WTC11 (cell line): ENCODE data around the gene SDK2.

Experiments
- CREB1 ChIP-seq: sonication (generic); formaldehyde crosslinking; IDR thresholded peaks from 2 replicates; pipeline ENCODE4 v1.8.0; 2023; ENCODE audit warnings: mild to moderate bottlenecking, missing genetic modification reagents
- FOXK1 ChIP-seq: sonication (generic); formaldehyde crosslinking; IDR thresholded peaks from 2 replicates; pipeline ENCODE4 v1.8.0; 2022; ENCODE audit warnings: mild to moderate bottlenecking, moderate library complexity, missing genetic modification reagents
- TF ChIP-seq, protein P1 (sequence below): sonication (generic); formaldehyde crosslinking; IDR thresholded peaks from 2 replicates; pipeline ENCODE4 v1.8.0; 2022; ENCODE audit warnings: mild to moderate bottlenecking, missing genetic modification reagents
- TF ChIP-seq, protein P2 (sequence below): fragments of 200-600 bp; IDR thresholded peaks from 2 replicates; pipeline ENCODE4 v1.8.0; 2022; ENCODE audit warnings: antibody characterized with exemption
- TF ChIP-seq, protein P3 (sequence below): sonication (generic); formaldehyde crosslinking; IDR thresholded peaks from 2 replicates; pipeline ENCODE4 v1.8.0; 2022; ENCODE audit warnings: mild to moderate bottlenecking, missing genetic modification reagents
- TF ChIP-seq, protein P4 (sequence below): sonication (generic); formaldehyde crosslinking; IDR thresholded peaks from 2 replicates; pipeline ENCODE4 v1.8.1; 2023; ENCODE audit warnings: mild to moderate bottlenecking, missing genetic modification reagents, moderate library complexity
- TF ChIP-seq, protein P5 (sequence below): sonication (generic); formaldehyde crosslinking; IDR thresholded peaks from 2 replicates; pipeline ENCODE4 v1.8.0; 2023; ENCODE audit warnings: missing genetic modification reagents, mild to moderate bottlenecking, borderline replicate concordance
- TF ChIP-seq, protein P6 (sequence below): sonication (generic); formaldehyde crosslinking; IDR thresholded peaks from 2 replicates; pipeline ENCODE4 v1.8.0; 2022; ENCODE audit warnings: mild to moderate bottlenecking, missing genetic modification reagents
- TF ChIP-seq, protein P7 (sequence below): fragments of 250-450 bp; sonication (Bioruptor Pico); IDR thresholded peaks from 2 replicates; pipeline ENCODE4 v1.9.0; 2021; ENCODE audit warnings: mild to moderate bottlenecking, borderline replicate concordance
- TF ChIP-seq, protein P8 (sequence below): sonication (generic); formaldehyde crosslinking; IDR thresholded peaks from 2 replicates; pipeline ENCODE4 v1.8.1; 2023; ENCODE audit warnings: mild to moderate bottlenecking, missing genetic modification reagents, moderate library complexity

DNA sequence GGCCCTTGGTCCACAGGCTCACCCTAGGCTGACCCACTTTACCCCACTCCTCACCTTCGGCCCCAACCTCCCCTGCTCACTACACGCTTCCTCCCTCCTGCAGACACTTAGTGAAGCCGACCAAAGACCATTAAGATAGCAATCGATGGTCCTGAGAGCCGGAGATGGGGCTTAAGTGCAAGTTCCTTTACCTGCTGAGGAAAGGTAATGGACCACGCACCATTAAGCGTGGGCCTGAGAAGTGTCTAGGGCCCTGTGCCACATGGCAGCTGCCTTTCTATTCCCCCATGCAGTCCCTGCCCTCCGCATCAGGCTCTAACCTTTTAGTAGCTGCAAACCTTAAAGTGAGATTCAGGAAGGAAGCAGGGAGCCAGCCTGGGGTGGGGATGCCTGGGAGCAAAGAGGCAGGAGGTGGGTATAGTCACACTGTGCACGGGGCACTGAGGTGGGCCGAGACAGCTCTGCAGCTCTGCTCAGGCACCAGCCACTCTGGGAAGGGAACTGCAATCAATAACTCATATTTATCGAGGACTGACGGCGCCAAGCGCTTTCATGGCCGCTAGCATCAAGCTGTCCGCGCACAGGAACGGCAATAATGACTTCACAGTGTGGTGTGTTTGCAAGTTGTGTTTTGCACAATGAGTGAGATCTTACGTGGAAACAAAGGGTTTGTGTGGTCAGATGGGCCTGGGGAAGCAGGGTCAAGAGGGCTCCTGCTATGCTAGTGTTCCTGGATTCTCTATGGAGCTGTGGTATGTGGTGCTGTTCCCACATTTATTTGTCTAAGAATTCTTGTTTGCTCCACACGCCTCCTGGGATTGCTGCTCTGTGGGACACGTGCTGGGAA is 247.6 kb downstream of the SDK2 start:
- TF ChIP-seq, protein P1, sequence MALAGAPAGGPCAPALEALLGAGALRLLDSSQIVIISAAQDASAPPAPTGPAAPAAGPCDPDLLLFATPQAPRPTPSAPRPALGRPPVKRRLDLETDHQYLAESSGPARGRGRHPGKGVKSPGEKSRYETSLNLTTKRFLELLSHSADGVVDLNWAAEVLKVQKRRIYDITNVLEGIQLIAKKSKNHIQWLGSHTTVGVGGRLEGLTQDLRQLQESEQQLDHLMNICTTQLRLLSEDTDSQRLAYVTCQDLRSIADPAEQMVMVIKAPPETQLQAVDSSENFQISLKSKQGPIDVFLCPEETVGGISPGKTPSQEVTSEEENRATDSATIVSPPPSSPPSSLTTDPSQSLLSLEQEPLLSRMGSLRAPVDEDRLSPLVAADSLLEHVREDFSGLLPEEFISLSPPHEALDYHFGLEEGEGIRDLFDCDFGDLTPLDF: no peak
- TF ChIP-seq, protein P2, sequence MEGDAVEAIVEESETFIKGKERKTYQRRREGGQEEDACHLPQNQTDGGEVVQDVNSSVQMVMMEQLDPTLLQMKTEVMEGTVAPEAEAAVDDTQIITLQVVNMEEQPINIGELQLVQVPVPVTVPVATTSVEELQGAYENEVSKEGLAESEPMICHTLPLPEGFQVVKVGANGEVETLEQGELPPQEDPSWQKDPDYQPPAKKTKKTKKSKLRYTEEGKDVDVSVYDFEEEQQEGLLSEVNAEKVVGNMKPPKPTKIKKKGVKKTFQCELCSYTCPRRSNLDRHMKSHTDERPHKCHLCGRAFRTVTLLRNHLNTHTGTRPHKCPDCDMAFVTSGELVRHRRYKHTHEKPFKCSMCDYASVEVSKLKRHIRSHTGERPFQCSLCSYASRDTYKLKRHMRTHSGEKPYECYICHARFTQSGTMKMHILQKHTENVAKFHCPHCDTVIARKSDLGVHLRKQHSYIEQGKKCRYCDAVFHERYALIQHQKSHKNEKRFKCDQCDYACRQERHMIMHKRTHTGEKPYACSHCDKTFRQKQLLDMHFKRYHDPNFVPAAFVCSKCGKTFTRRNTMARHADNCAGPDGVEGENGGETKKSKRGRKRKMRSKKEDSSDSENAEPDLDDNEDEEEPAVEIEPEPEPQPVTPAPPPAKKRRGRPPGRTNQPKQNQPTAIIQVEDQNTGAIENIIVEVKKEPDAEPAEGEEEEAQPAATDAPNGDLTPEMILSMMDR: no peak
- TF ChIP-seq, protein P3, sequence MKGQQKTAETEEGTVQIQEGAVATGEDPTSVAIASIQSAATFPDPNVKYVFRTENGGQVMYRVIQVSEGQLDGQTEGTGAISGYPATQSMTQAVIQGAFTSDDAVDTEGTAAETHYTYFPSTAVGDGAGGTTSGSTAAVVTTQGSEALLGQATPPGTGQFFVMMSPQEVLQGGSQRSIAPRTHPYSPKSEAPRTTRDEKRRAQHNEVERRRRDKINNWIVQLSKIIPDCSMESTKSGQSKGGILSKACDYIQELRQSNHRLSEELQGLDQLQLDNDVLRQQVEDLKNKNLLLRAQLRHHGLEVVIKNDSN (CRISPR knock-in tag): no peak
- TF ChIP-seq, protein P4, sequence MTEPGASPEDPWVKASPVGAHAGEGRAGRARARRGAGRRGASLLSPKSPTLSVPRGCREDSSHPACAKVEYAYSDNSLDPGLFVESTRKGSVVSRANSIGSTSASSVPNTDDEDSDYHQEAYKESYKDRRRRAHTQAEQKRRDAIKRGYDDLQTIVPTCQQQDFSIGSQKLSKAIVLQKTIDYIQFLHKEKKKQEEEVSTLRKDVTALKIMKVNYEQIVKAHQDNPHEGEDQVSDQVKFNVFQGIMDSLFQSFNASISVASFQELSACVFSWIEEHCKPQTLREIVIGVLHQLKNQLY (CRISPR knock-in tag): no peak
- TF ChIP-seq, protein P5, sequence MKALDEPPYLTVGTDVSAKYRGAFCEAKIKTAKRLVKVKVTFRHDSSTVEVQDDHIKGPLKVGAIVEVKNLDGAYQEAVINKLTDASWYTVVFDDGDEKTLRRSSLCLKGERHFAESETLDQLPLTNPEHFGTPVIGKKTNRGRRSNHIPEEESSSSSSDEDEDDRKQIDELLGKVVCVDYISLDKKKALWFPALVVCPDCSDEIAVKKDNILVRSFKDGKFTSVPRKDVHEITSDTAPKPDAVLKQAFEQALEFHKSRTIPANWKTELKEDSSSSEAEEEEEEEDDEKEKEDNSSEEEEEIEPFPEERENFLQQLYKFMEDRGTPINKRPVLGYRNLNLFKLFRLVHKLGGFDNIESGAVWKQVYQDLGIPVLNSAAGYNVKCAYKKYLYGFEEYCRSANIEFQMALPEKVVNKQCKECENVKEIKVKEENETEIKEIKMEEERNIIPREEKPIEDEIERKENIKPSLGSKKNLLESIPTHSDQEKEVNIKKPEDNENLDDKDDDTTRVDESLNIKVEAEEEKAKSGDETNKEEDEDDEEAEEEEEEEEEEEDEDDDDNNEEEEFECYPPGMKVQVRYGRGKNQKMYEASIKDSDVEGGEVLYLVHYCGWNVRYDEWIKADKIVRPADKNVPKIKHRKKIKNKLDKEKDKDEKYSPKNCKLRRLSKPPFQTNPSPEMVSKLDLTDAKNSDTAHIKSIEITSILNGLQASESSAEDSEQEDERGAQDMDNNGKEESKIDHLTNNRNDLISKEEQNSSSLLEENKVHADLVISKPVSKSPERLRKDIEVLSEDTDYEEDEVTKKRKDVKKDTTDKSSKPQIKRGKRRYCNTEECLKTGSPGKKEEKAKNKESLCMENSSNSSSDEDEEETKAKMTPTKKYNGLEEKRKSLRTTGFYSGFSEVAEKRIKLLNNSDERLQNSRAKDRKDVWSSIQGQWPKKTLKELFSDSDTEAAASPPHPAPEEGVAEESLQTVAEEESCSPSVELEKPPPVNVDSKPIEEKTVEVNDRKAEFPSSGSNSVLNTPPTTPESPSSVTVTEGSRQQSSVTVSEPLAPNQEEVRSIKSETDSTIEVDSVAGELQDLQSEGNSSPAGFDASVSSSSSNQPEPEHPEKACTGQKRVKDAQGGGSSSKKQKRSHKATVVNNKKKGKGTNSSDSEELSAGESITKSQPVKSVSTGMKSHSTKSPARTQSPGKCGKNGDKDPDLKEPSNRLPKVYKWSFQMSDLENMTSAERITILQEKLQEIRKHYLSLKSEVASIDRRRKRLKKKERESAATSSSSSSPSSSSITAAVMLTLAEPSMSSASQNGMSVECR (CRISPR knock-in tag): no peak
- TF ChIP-seq, protein P6, sequence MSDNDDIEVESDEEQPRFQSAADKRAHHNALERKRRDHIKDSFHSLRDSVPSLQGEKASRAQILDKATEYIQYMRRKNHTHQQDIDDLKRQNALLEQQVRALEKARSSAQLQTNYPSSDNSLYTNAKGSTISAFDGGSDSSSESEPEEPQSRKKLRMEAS (CRISPR knock-in tag): no peak
- no peak for TF ChIP-seq FOXK1 (CRISPR knock-in tag)
- TF ChIP-seq, protein P7, sequence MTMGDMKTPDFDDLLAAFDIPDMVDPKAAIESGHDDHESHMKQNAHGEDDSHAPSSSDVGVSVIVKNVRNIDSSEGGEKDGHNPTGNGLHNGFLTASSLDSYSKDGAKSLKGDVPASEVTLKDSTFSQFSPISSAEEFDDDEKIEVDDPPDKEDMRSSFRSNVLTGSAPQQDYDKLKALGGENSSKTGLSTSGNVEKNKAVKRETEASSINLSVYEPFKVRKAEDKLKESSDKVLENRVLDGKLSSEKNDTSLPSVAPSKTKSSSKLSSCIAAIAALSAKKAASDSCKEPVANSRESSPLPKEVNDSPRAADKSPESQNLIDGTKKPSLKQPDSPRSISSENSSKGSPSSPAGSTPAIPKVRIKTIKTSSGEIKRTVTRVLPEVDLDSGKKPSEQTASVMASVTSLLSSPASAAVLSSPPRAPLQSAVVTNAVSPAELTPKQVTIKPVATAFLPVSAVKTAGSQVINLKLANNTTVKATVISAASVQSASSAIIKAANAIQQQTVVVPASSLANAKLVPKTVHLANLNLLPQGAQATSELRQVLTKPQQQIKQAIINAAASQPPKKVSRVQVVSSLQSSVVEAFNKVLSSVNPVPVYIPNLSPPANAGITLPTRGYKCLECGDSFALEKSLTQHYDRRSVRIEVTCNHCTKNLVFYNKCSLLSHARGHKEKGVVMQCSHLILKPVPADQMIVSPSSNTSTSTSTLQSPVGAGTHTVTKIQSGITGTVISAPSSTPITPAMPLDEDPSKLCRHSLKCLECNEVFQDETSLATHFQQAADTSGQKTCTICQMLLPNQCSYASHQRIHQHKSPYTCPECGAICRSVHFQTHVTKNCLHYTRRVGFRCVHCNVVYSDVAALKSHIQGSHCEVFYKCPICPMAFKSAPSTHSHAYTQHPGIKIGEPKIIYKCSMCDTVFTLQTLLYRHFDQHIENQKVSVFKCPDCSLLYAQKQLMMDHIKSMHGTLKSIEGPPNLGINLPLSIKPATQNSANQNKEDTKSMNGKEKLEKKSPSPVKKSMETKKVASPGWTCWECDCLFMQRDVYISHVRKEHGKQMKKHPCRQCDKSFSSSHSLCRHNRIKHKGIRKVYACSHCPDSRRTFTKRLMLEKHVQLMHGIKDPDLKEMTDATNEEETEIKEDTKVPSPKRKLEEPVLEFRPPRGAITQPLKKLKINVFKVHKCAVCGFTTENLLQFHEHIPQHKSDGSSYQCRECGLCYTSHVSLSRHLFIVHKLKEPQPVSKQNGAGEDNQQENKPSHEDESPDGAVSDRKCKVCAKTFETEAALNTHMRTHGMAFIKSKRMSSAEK (CRISPR knock-in tag): no peak
- TF ChIP-seq CREB1 (CRISPR knock-in tag): no peak
- TF ChIP-seq, protein P8, sequence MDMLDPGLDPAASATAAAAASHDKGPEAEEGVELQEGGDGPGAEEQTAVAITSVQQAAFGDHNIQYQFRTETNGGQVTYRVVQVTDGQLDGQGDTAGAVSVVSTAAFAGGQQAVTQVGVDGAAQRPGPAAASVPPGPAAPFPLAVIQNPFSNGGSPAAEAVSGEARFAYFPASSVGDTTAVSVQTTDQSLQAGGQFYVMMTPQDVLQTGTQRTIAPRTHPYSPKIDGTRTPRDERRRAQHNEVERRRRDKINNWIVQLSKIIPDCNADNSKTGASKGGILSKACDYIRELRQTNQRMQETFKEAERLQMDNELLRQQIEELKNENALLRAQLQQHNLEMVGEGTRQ: no peak
